Measurements from ENCODE around the gene SERTAD1. TPM values are rescaled to one million over a fixed set of nuclear protein-coding genes. Genes with fewer than 3 reads are reported as not detected.
A peak's percentile ranks its signal among the peaks of the same experiment; 100 is the strongest.

The SERTAD1 gene
- total RNA-seq (10 to 100 TPM; 19.7 to 27.8 TPM), polyA plus RNA-seq (10 to 100 TPM; 13.0 to 15.8 TPM)
- long read RNA-seq, donor 1, transcript SERTAD1-201 (2 exons, 2,114 nt) = major isoform, 117 of 118 reads
- long read RNA-seq, donor 1, partial matches to known transcripts = 0 of 118 reads
- long read RNA-seq, donor 1, other reads (novel, unspliced or antisense) = 1 of 118 reads
- long read RNA-seq, donor 2, transcript SERTAD1-201 (2 exons, 2,114 nt) = major isoform, 17 of 22 reads
- long read RNA-seq, donor 2, partial matches to known transcripts = 0 of 22 reads
- long read RNA-seq, donor 2, other reads (novel, unspliced or antisense) = 5 of 22 reads

DNA sequence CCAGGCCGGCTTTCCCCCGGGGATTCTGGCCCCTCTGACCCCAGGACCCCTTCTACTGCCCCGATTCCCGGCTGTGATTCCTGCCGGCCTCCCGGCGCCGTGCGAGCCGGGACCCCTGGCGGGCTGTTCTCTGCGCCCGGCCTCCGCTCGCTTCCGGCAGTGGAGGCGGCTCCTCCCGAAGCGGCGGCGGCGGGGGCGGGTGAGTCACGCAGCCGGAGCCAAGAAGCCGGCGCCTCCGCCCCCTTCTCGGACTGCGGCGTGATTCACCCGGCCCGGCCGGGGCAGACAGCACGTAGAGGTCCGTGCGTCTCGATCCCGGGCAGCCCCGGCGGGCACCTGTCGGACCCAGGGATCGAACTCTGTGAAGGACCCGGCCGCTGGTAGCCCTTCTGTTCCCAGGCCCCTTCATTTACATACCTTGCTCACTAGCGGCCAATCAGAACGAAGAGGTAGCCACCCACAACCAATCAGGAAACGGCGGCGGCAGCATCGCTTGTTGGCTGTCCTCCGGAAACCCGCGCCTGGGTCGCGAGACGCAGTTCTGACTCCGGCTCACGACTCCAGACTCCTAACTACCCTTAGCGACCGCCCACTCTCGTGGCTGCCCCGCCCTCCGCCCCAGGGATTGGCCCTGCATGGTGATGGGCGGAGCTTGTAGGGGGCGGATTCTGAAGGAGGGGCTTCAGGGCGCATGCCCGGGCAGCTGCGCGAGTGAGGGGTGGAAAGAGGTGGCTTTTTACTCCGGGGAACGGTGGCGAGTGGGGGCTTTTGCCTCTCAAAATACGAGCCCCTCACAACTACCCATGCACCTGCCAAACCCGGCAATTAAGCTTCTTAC, at the start of gene SERTAD1:
TSS of gene SERTAD1 (minus strand) at position 543 of the 838 bp plus-strand sequence. CDS start 2,446 bp downstream, outside the sequence.
- Histone ChIP-seq H3K36me3 (ENCODE audit: control insufficient read depth in 1 of 2, insufficient read depth in 2 of 2, low read length in 1 of 2) (peaks cover 0 to 4% of the 10 kb centered on the region in 2 donors), H3K9me3 (ENCODE audit: control insufficient read depth, low read length) (no peaks in the 10 kb centered on the region), H3K27me3 (ENCODE audit: control insufficient read depth in 1 of 2, insufficient read depth in 2 of 2, low read length in 1 of 2) (no peaks in the 10 kb centered on the region), H3K4me3 (ENCODE audit: low read length in 2 of 2) (peak within 1 kb of the TSS; percentile 74 to 88), H3K27ac (ENCODE audit: low read depth in 1 of 2, low read length in 2 of 2) (peak within 1 kb of the TSS; percentile 99 to 100), H3K4me1 (ENCODE audit: control insufficient read depth in 1 of 2, insufficient read depth in 2 of 2, low read length in 2 of 2) (no peaks in the 10 kb centered on the region)
- WGBS, 2 donors = 0 to 1% methylated on average over 66 to 75 of the region's 75 CpGs
- peak; percentile 99 to 100 for DNase-seq
- ATAC-seq (ENCODE audit: low FRiP score) = peak; percentile 96
- intact Hi-C loops (cut with DNase I) = loop anchor here (1.0 to 10.0 kb wide), 2 partner anchors 19 to 121 kb away; partner anchors contain the start of gene SERTAD3 (in 1 of the 2)

- no peak for DNase-seq
- Histone ChIP-seq H3K36me3 (ENCODE audit: control insufficient read depth in 1 of 2, insufficient read depth in 2 of 2, low read length in 1 of 2) (no peaks in the 10 kb centered on the region), H3K4me3 (ENCODE audit: low read length in 2 of 2) (no peak overlapping the region), H3K27ac (ENCODE audit: low read depth in 1 of 2, low read length in 2 of 2) (no peak overlapping the region), H3K9me3 (ENCODE audit: control insufficient read depth, low read length) (no peaks in the 10 kb centered on the region), H3K4me1 (ENCODE audit: control insufficient read depth in 1 of 2, insufficient read depth in 2 of 2, low read length in 2 of 2) (no peaks in the 10 kb centered on the region), H3K27me3 (ENCODE audit: control insufficient read depth in 1 of 2, insufficient read depth in 2 of 2, low read length in 1 of 2) (no peaks in the 10 kb centered on the region)
- 90 to 94% methylated on average over 4 of the region's 4 CpGs for WGBS, 2 donors
- ATAC-seq (ENCODE audit: low FRiP score) = no peak
- intact Hi-C loops (cut with DNase I) = no loop called here
Observed at GRCh38 chr19:40474737-40475136, 48.9 kb upstream of the SERTAD1 start.

DNA sequence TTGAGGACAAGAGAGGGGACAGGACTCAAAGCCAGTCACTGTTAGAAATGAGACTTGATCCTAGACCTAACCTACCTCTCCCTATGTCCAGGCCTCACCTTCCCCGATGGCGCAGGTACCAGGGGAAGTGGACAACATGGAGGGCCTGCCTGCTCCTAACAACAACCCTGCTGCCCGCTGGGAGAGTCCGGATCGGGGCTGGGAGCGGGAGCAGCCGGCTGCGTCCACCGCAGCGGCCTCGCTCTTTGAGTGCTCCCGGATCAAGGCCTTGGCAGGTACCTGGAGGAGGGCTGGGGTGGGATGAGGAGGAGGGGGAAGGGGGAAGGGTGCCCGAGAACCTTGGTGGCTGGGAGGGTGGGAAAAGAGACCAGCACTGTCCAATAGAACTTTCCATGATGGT, 46.7 kb upstream of the SERTAD1 start:
- H3K36me3 ChIP-seq (ENCODE audit: control insufficient read depth in 1 of 2, insufficient read depth in 2 of 2, low read length in 1 of 2) = no peaks in the 10 kb centered on the region
- ATAC-seq (ENCODE audit: low FRiP score) (no peak), DNase-seq (no peak)
- H3K27me3 ChIP-seq (ENCODE audit: control insufficient read depth in 1 of 2, insufficient read depth in 2 of 2, low read length in 1 of 2) = no peaks in the 10 kb centered on the region
- intact Hi-C loops (cut with DNase I) = no loop called here
- no peaks in the 10 kb centered on the region for H3K4me1 ChIP-seq (ENCODE audit: control insufficient read depth in 1 of 2, insufficient read depth in 2 of 2, low read length in 2 of 2)
- 93 to 95% methylated on average over 13 of the region's 13 CpGs for WGBS, 2 donors
- H3K9me3 ChIP-seq (ENCODE audit: control insufficient read depth, low read length) = no peaks in the 10 kb centered on the region
- H3K4me3 ChIP-seq (ENCODE audit: low read length in 2 of 2) = no peak overlapping the region
- H3K27ac ChIP-seq (ENCODE audit: low read depth in 1 of 2, low read length in 2 of 2) = no peak overlapping the region

DNA sequence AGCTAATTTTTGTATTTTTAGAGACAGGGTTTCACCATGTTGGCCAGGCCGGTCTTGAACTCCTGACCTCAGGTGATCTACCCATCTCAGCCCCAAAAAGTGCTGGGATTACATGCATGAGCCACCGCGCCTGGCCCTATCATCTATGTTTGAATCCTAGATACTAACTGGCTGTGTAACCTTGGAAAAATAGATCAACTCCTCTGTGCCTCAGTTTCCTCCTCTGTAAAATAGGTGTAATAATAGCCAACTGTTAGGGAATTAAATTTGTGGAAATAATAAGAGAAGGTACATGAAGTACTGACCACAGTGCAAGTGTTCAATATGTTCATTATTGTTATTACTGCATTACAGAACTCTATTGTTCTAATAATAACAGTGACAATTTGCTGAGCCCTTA, 45.3 kb upstream of the SERTAD1 start:
- intact Hi-C loops (cut with DNase I) = no loop called here
- 94 to 98% methylated on average over 3 of the region's 3 CpGs for WGBS, 2 donors
- Histone ChIP-seq H3K36me3 (ENCODE audit: control insufficient read depth in 1 of 2, insufficient read depth in 2 of 2, low read length in 1 of 2) (no peaks in the 10 kb centered on the region), H3K4me3 (ENCODE audit: low read length in 2 of 2) (no peak overlapping the region), H3K27me3 (ENCODE audit: control insufficient read depth in 1 of 2, insufficient read depth in 2 of 2, low read length in 1 of 2) (no peaks in the 10 kb centered on the region), H3K9me3 (ENCODE audit: control insufficient read depth, low read length) (no peaks in the 10 kb centered on the region), H3K27ac (ENCODE audit: low read depth in 1 of 2, low read length in 2 of 2) (no peak overlapping the region), H3K4me1 (ENCODE audit: control insufficient read depth in 1 of 2, insufficient read depth in 2 of 2, low read length in 2 of 2) (no peaks in the 10 kb centered on the region)
- no peak for DNase-seq
- ATAC-seq (ENCODE audit: low FRiP score) = no peak

- intact Hi-C loops (cut with DNase I) = loop anchor here (10.0 kb wide), 3 partner anchors 126 to 166 kb away; partner anchors contain the start of gene LTBP4 (in 1 of the 2)
- H3K27me3 ChIP-seq (ENCODE audit: control insufficient read depth in 1 of 2, insufficient read depth in 2 of 2, low read length in 1 of 2) = no peaks in the 10 kb centered on the region
- H3K4me3 ChIP-seq (ENCODE audit: low read length in 2 of 2) = no peak overlapping the region
- ATAC-seq (ENCODE audit: low FRiP score) (no peak), DNase-seq (no peak)
- peaks cover 0 to 3% of the 10 kb centered on the region in 2 donors for H3K4me1 ChIP-seq (ENCODE audit: control insufficient read depth in 1 of 2, insufficient read depth in 2 of 2, low read length in 2 of 2)
- H3K9me3 ChIP-seq (ENCODE audit: control insufficient read depth, low read length) = no peaks in the 10 kb centered on the region
- no peaks in the 10 kb centered on the region for H3K36me3 ChIP-seq (ENCODE audit: control insufficient read depth in 1 of 2, insufficient read depth in 2 of 2, low read length in 1 of 2)
- no peak overlapping the region for H3K27ac ChIP-seq (ENCODE audit: low read depth in 1 of 2, low read length in 2 of 2)
- WGBS, 2 donors = 95 to 96% methylated on average over 6 of the region's 6 CpGs
Observed at GRCh38 chr19:40469011-40469410, 43.2 kb upstream of the SERTAD1 start.

DNA sequence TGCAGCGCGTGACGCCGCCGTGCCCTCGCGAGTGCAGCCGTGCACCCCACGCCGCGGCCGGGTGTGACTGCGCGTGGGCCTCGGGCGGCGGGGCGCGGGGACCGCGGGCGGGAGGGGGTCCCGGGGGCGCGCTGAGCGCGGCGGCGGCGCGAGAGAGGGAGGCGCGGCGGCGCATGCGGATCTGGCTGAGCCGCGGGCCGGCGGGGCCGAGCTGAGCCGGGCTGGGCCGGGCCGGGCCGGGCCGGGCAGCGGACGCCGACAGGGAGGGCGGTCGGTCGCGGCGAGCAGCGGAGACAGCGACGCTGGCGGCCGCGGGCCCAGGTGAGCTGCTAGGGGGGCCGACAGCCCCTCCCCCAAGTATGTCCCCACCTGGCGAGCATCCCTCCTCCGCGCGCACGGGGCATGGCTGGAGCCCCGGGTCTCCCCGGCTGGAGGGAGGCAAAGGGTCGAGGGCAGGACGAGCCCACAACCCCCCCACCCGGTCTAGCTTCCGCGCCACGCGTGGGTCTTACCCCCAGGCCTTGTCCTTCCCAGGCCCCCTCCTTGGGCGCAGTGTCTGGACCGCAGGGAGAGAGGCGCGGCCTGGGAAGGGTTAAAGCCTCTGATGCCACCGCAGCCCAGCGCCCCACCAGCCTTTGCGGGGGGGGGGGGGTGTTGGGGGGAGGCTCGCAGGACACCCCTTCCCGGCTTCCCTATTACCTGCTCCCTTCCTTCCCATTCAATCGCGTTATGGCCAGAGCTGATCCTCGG, 41.4 kb upstream of the SERTAD1 start, which contains the start of gene SPTBN4:
TSS of gene SPTBN4 (plus strand) at position 17 of the 750 bp plus-strand sequence. CDS start 5,621 bp downstream, outside the sequence.
- intact Hi-C loops (cut with DNase I) = loop anchor here (10.0 kb wide), 3 partner anchors 128 to 168 kb away; partner anchors contain the start of gene LTBP4 (in 1 of the 2)
- DNase-seq (no peak), ATAC-seq (ENCODE audit: low FRiP score) (no peak)
- Histone ChIP-seq H3K27ac (ENCODE audit: low read depth in 1 of 2, low read length in 2 of 2) (peak within 1 kb of the TSS in 1 of 2 donors; percentile 42), H3K4me1 (ENCODE audit: control insufficient read depth in 1 of 2, insufficient read depth in 2 of 2, low read length in 2 of 2) (peaks cover 0 to 3% of the 10 kb centered on the region in 2 donors), H3K4me3 (ENCODE audit: low read length in 2 of 2) (peak within 1 kb of the TSS; percentile 42 to 55), H3K27me3 (ENCODE audit: control insufficient read depth in 1 of 2, insufficient read depth in 2 of 2, low read length in 1 of 2) (no peaks in the 10 kb centered on the region), H3K36me3 (ENCODE audit: control insufficient read depth in 1 of 2, insufficient read depth in 2 of 2, low read length in 1 of 2) (no peaks in the 10 kb centered on the region), H3K9me3 (ENCODE audit: control insufficient read depth, low read length) (no peaks in the 10 kb centered on the region)
- WGBS, 2 donors = 5% methylated on average over 32 to 87 of the region's 87 CpGs

- Histone ChIP-seq H3K4me1 (ENCODE audit: control insufficient read depth in 1 of 2, insufficient read depth in 2 of 2, low read length in 2 of 2) (peaks cover 0 to 3% of the 10 kb centered on the region in 2 donors), H3K27ac (ENCODE audit: low read depth in 1 of 2, low read length in 2 of 2) (peak overlapping the region in 1 of 2 donors; percentile 42), H3K9me3 (ENCODE audit: control insufficient read depth, low read length) (no peaks in the 10 kb centered on the region), H3K27me3 (ENCODE audit: control insufficient read depth in 1 of 2, insufficient read depth in 2 of 2, low read length in 1 of 2) (no peaks in the 10 kb centered on the region), H3K36me3 (ENCODE audit: control insufficient read depth in 1 of 2, insufficient read depth in 2 of 2, low read length in 1 of 2) (no peaks in the 10 kb centered on the region), H3K4me3 (ENCODE audit: low read length in 2 of 2) (peak overlapping the region; percentile 42 to 55)
- ATAC-seq (ENCODE audit: low FRiP score) (no peak), DNase-seq (peak; percentile 70 to 84)
- 13% methylated on average over 28 to 48 of the region's 48 CpGs for WGBS, 2 donors
- intact Hi-C loops (cut with DNase I) = loop anchor here (10.0 kb wide), 3 partner anchors 128 to 168 kb away; partner anchors contain the start of gene LTBP4 (in 1 of the 2)
Observed at GRCh38 chr19:40466219-40466984, 40.6 kb upstream of the SERTAD1 start.
